Islet precursor cell (in vitro differentiated cells): ENCODE data around the gene LCE3D.
"Not testable (repeated sequence)": the region's sequence is repeated elsewhere in the genome, so short reads cannot be mapped to it uniquely, and the experiment has no call there.

ENCODE experiments used
- DNase-seq: peaks from one replicate; pipeline ENCODE4 v3.0.0-alpha.2; 2018

Gene LCE3D

GRCh38 chr1:152580433-152580832 lies at the start of gene LCE3D:
LCE3D (minus strand) TSS chr1:152580516; CDS start chr1:152579936, 580 bp downstream.
- no peak for DNase-seq

DNA sequence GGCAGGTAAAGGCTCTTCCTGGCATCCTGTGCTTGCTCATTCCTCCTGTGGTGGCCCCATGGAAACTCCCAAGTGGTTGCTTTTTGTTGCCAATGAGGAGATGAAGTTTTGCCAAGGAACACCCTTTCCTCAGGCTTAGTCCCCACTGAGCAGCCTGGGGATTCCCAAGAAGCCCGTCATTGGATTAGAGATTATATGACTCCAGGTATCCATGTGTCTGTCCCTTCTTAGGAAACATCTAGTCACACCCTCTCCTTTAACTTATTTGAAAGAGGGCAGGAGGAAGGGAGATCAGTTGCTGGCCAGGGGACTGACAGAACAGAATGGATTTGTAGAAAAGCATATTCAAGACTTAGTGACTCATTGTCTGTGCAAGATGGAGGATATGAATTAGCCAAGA lies 46.4 kb upstream of the LCE3D start:
- DNase-seq = no peak

GRCh38 chr1:152623203-152623844 lies 43.0 kb upstream of the LCE3D start:
- no peak for DNase-seq

- DNase-seq = no peak
Observed at GRCh38 chr1:152622803-152623202, 42.5 kb upstream of the LCE3D start, which contains the start of gene LCE3A. LCE3A (minus strand) TSS chr1:152623103; CDS start chr1:152623103, 0 bp downstream.

- no peak for DNase-seq
Observed at GRCh38 chr1:152621993-152622392, 41.7 kb upstream of the LCE3D start.

- DNase-seq = no peak
Observed at GRCh38 chr1:152613511-152613910, 33.2 kb upstream of the LCE3D start, which contains the start of gene LCE3B. LCE3B (plus strand) TSS chr1:152613811; CDS start chr1:152613811, 0 bp downstream.

DNA sequence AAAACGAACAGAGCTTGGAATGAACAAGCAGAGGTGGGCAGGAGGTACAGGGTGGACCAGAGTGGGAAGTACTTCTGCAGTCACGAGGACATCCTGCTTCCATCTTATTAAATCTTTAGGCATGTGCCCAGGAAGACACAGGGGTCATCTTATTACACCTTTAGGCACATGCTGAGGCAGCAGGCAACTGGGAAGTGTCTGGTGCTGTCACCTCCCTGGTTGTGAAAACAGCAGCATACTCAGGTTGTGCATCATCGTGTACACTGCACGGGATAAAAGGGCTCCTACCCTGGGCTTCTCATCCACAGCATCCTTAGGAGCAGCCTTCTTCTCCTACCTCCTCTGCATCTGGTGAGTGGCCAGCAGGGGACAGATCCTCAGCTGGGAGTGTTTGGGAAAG lies 19.6 kb upstream of the LCE3D start, which contains the start of gene LCE3C:
Gene LCE3C (plus strand): TSS at position 301 of the 400 bp plus-strand sequence. CDS start 498 bp downstream, outside the sequence.
- no peak for DNase-seq

- no peak for DNase-seq
Observed at GRCh38 chr1:152596986-152597385, 16.7 kb upstream of the LCE3D start.

- DNase-seq = no peak
Observed at GRCh38 chr1:152585586-152585985, 5.3 kb upstream of the LCE3D start.

DNA sequence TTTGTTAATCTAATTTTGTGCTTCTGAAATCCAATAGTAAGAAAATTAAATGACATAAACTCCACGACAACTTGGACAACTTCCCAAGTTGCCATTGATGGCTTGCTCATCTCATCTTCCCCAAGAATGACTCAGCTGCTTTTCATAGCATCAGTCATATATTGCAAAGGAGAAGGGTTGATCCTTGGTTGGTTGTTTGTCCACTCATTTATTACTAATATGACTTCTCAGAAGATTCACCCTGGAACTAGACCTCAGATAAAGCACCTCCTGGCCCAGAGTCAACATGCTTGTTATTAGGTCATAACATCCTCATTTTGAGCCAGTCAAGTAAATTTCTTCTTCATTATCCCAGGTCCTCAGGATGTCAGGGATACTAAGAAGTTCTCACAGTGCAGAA lies 2.3 kb upstream of the LCE3D start:
- DNase-seq = no peak

DNA sequence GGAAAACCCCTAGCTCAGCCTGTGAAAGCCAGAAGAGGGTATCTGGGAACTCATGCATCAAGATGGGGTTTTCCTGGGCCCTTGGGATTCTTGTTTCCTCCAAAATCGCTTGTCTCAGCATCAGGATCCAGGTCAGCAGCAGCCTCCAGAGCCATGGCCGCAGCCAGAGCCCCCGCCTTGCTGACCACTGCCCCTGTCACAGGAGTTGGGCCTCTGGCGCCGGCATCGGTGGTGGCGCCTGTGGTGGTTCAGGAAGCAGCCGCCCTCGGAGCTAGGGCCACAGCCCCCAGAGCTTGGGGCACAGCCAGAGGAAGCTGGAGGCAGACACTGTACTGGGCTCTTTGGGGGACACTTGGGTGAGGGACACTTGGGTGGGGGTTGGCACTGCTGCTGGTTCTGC lies 790 bp downstream of the LCE3D start:
- not testable (repeated sequence) for DNase-seq

GRCh38 chr1:152577168-152577567 lies 3.1 kb downstream of the LCE3D start:
- DNase-seq = no peak

GRCh38 chr1:152566681-152567080 lies 13.6 kb downstream of the LCE3D start, which contains the start of gene LCE3E:
LCE3E (minus strand) TSS chr1:152566780; CDS start chr1:152566208, 572 bp downstream.
- no peak for DNase-seq

DNA sequence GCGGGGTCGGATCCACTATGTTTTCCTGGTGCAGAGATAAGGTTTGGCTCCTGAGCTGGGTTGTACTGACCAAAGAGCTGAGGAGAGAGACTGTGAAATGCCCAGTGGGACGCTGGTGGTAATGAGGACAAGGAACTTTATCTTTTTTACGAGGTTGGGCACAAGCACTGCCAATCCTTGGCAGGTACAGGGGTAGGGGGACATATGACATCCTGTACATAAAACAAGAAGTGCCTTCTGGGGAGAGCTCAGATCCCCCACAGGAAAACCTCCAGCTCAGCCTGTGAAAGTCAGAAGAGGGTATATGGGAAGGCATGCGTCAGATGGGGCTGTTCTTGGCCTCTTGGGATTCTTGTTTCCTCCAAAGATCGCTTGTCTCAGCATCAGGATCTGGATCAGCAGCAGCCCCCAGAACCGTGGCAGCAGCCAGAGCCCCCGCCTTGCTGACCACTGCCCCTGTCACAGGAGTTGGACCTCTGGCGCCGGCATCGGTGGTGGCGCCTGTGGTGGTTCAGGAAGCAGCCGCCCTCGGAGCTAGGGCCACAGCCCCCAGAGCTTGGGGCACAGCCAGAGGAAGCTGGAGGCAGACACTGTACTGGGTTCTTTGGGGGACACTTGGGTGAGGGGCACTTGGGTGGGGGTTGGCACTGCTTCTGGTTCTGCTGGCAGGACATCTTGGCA lies 14.6 kb downstream of the LCE3D start:
- no peak for DNase-seq

- no peak for DNase-seq
Observed at GRCh38 chr1:152565115-152565514, 15.2 kb downstream of the LCE3D start.

GRCh38 chr1:152548358-152548757 lies 32.0 kb downstream of the LCE3D start:
- not testable (repeated sequence) for DNase-seq

DNA sequence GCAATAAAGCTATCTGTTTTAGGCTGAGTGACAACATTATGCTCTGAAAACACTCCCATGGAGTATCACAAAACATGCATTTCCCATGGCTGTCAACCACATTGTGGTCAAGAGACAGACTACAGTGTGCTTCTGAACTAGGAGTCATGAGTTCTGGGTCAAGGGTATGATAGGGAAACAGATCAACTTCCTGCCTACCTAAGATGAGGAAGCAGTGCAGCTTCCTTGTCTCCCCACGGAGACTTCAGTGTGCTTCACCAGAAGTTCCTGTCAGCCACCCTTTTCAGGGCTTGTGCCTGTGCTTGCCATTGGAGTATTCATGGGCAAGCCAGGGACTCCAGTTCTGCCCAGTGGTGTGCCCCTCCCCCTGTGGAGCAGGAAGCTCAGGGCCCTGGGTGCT lies 33.6 kb downstream of the LCE3D start:
- no peak for DNase-seq

DNA sequence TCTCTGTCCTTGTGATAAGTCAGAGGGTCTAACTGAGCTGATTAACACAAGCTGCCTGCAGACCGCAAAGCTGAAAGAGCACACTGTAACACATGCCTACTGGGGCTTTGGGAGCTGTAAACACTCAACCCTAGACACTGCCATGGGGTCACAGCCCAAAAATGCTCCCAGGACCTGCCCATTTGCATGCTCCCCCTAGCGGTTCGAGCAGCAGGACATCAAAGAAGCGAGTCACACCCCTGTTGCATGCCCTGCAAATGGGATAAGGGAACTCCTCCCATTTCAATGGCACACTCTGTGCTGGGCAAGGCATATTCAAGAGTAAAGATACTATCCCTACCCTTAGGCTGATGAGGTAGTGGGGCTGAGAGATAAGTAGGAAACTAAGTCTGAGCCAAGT lies 36.5 kb downstream of the LCE3D start:
- DNase-seq = no peak

- no peak for DNase-seq
Observed at GRCh38 chr1:152539901-152540300, 40.4 kb downstream of the LCE3D start.

GRCh38 chr1:152537496-152537895 lies 42.8 kb downstream of the LCE3D start:
- DNase-seq = no peak

GRCh38 chr1:152535774-152536173 lies 44.5 kb downstream of the LCE3D start:
- no peak for DNase-seq

- DNase-seq = no peak
Observed at GRCh38 chr1:152533327-152533938, 46.9 kb downstream of the LCE3D start.
